OCI-LY3 (cell line): Measurements from ENCODE around the gene FURIN.

Experiments
- H2AFZ ChIP-seq: fragments of 200-600, 300-600 bp; shearing (Covaris generic); 2 replicates; pipeline ENCODE4 v1.6.0; 2014; ENCODE audit warnings: antibody characterized with exemption, low read depth, low read length
- H3K27ac ChIP-seq: fragments of 200-600, 300-600 bp; sonication (generic); 2 replicates; pipeline ENCODE4 v1.5.1; 2014; ENCODE audit warnings: mild to moderate bottlenecking, low read length, moderate library complexity, mixed read lengths
- H3K27me3 ChIP-seq: fragments of 200-600, 300-600 bp; sonication (generic); 2 replicates; pipeline ENCODE4 v1.6.1; 2014; ENCODE audit warnings: low read depth, low read length, mixed read lengths
- H3K36me3 ChIP-seq: fragments of 200-600, 300-600 bp; sonication (generic); replicated peaks from 2 replicates; pipeline ENCODE3; 2014; ENCODE audit warnings: low read depth, low read length, mixed read lengths
- H3K4me1 ChIP-seq: fragments of 300-600, 200-600 bp; sonication (generic); 2 replicates; pipeline ENCODE4 v1.6.1; 2014; ENCODE audit warnings: low read length, mixed read lengths
- H3K4me2 ChIP-seq: fragments of 200-600, 300-600 bp; sonication (generic); 2 replicates; pipeline ENCODE4 v1.6.1; 2014; ENCODE audit warnings: low read length, mixed read lengths
- H3K4me3 ChIP-seq: fragments of 300-600, 200-600 bp; sonication (generic); 2 replicates; pipeline ENCODE4 v1.5.1; 2014; ENCODE audit warnings: antibody characterized with exemption, mild to moderate bottlenecking, low read length, moderate library complexity
- H3K79me2 ChIP-seq: fragments of 300-600, 200-600 bp; shearing (Covaris generic); 2 replicates; pipeline ENCODE4 v1.6.1; 2014; ENCODE audit warnings: mild to moderate bottlenecking, low read length, mixed read lengths
- H3K9ac ChIP-seq: fragments of 300-600, 200-600 bp; shearing (Covaris generic); 2 replicates; pipeline ENCODE4 v1.6.0; 2014; ENCODE audit warnings: mild to moderate bottlenecking, low read length, moderate library complexity
- H3K9me3 ChIP-seq: fragments of 200-600, 300-600 bp; shearing (Covaris generic); 2 replicates; pipeline ENCODE4 v1.6.1; 2014; ENCODE audit warnings: low read length, mixed read lengths; ENCODE audit not compliant: insufficient read depth
- H4K20me1 ChIP-seq: fragments of 200-600, 300-600 bp; sonication (generic); 2 replicates; pipeline ENCODE4 v1.6.1; 2016; ENCODE audit warnings: low read length, mixed read lengths; ENCODE audit not compliant: insufficient read depth
- EZH2phosphoT487 ChIP-seq: fragments of 200-600 bp; shearing (Covaris generic); IDR thresholded peaks from 2 replicates; pipeline ENCODE4 v1.6.1; 2018; ENCODE audit warnings: antibody characterized with exemption, mixed run types, low read depth
- TF ChIP-seq, protein P1 (sequence below): fragments of 200-600, 300-600 bp; sonication (generic); IDR thresholded peaks from 2 replicates; pipeline ENCODE4 v1.5.1; 2014; ENCODE audit warnings: antibody characterized with exemption, low read length, low read depth

The FURIN gene

DNA sequence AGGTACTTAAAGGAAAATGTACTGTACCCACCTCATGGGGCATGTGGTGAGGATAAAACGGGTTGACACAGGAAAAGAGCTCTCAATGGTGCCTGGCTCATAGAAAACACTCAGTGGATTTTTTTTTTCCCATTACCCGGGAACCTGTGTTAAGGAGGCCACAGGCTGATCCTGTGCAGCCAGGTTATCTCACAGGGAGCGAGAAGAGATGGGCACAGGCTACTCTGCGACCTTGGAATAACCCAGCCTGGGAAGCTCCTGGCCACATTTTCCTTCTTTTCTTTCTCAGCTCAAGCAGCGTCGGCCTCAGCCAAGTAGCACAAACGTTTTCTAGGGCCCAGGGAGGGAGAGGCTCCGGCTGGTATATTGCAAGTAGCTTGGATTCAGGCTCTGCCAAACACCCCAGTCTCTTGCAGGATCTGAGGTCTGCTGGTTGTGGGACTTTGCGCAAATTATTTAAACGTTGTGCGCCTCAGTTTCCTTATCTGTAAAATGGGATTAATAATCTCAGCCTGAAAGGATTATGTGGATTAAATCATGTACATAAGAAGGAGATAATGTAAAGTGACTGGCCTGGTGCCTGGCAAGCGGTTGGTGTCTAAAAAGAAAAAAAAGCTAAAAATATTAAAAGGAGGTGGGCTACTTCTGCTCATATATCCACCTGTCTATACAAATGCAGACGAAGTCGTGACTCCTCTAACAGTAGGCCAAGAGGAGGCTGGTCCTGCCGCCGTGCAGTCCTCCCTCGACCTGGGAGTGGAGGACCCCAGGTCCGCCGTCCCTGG is 2.2 kb downstream of the FURIN start:
- no peaks in the 10 kb centered on the region for H3K9me3 ChIP-seq
- H3K9ac ChIP-seq: peak overlapping the region; percentile 70
- H3K79me2 ChIP-seq: peaks cover 16% of the 10 kb centered on the region
- no peak overlapping the region for H3K27ac ChIP-seq
- H3K36me3 ChIP-seq: no peaks in the 10 kb centered on the region
- TF ChIP-seq EZH2phosphoT487: no peak
- H2AFZ ChIP-seq: peak overlapping the region; percentile 13; the same call in 1 of the 2 replicates
- peak overlapping the region; percentile 98 for H3K4me2 ChIP-seq
- no peaks in the 10 kb centered on the region for H4K20me1 ChIP-seq
- H3K4me1 ChIP-seq: peaks cover 29% of the 10 kb centered on the region
- peak overlapping the region; percentile 81 for H3K4me3 ChIP-seq
- peaks cover 18% of the 10 kb centered on the region for H3K27me3 ChIP-seq

DNA sequence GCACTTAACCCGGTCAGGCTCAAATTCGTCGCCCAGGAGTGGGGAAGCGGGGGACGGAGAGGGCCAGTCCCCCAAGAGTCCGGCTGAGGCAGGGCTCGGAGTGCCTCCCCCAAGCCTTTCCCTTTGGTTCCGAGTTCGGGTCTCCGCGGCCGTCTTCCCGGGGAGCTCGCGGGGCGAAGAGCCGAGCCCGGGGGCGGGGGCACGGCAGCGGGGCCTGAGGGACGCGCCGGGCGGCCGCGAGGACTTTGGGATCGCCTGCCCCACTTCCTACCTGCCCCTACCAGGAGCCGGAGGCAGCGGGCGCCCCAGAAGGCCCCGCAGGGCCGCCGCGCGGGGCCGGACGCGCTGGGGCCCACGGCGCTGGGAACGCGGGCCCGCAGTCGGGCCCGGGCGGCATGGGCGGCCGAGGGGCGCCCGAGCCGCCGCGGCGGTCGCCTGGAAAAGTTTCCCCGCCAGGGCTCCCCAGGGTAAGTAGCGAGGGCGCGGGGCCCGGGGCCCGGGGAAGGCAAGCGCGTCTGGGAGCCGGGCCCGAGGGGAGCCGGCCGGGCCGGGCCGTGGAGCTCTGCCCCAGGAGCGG is 2.8 kb downstream of the FURIN start:
- peaks cover 29% of the 10 kb centered on the region for H3K4me1 ChIP-seq
- no peaks in the 10 kb centered on the region for H4K20me1 ChIP-seq

DNA sequence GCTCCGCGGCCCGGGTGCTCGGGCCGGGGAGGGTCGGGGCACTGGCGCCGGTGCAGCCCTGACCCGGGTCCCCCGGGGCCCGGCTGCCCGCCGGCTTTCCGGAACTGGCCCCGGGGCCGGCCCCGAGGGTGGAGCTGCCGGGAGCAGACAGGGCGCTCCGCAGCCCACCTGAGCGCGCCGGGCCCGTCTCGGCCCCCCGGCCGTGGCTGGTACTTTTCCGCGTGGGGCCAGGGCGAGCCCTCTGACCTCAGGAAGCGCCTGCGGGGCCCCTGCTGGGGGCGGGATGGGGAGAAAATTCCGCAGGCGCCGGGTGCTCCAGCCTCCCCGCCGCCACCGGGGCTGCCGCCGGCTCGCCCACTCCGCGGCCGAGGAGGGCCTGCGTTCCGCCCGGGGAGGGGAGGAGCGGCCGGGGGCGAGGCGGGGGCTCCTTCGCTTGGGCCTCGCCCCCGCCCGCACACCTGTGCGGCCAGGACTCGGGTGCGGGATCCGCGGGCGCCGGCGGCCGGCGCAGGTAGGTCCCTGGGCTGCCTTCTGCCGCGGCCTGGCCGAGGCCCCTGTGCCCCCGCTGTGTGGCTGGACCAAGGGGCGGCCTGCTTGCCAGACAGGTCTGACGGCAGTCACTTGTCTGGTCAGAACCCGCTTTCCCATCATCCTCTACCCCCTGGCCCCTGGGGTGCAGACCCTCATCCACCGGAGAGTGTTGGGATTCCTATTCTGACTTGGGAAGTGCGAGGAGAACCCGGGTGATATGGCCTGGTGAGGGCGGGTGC is 3.5 kb downstream of the FURIN start:
- H3K27me3 ChIP-seq: peaks cover 6% of the 10 kb centered on the region; the same call in 1 of the 2 replicates
- no peaks in the 10 kb centered on the region for H4K20me1 ChIP-seq
- no peak for TF ChIP-seq EZH2phosphoT487
- TF ChIP-seq, protein P1, sequence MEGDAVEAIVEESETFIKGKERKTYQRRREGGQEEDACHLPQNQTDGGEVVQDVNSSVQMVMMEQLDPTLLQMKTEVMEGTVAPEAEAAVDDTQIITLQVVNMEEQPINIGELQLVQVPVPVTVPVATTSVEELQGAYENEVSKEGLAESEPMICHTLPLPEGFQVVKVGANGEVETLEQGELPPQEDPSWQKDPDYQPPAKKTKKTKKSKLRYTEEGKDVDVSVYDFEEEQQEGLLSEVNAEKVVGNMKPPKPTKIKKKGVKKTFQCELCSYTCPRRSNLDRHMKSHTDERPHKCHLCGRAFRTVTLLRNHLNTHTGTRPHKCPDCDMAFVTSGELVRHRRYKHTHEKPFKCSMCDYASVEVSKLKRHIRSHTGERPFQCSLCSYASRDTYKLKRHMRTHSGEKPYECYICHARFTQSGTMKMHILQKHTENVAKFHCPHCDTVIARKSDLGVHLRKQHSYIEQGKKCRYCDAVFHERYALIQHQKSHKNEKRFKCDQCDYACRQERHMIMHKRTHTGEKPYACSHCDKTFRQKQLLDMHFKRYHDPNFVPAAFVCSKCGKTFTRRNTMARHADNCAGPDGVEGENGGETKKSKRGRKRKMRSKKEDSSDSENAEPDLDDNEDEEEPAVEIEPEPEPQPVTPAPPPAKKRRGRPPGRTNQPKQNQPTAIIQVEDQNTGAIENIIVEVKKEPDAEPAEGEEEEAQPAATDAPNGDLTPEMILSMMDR: no peak
- H3K9me3 ChIP-seq: no peaks in the 10 kb centered on the region
- peaks cover 29% of the 10 kb centered on the region for H3K4me1 ChIP-seq
- no peaks in the 10 kb centered on the region for H3K36me3 ChIP-seq
- H3K79me2 ChIP-seq: peaks cover 16% of the 10 kb centered on the region
- peak overlapping the region; percentile 45; the same call in 1 of the 2 replicates for H2AFZ ChIP-seq
- H3K27ac ChIP-seq: no peak overlapping the region
- peak overlapping the region; percentile 70 for H3K9ac ChIP-seq
- peak overlapping the region; percentile 98 for H3K4me2 ChIP-seq
- peak overlapping the region; percentile 81 for H3K4me3 ChIP-seq

More for the DNA sequence above, 2.8 kb downstream of the FURIN start:
- Histone ChIP-seq H3K4me3 (peak overlapping the region; percentile 81), H3K79me2 (peaks cover 16% of the 10 kb centered on the region), H3K9me3 (no peaks in the 10 kb centered on the region), H3K27me3 (peaks cover 13% of the 10 kb centered on the region), H3K36me3 (no peaks in the 10 kb centered on the region), H3K4me2 (peak overlapping the region; percentile 98), H3K9ac (peak overlapping the region; percentile 70), H2AFZ (peak overlapping the region; percentile 13; the same call in 1 of the 2 replicates), H3K27ac (peak overlapping the region; percentile 5; the same call in 1 of the 2 replicates)
- TF ChIP-seq, protein P1: no peak
- no peak for TF ChIP-seq EZH2phosphoT487

DNA sequence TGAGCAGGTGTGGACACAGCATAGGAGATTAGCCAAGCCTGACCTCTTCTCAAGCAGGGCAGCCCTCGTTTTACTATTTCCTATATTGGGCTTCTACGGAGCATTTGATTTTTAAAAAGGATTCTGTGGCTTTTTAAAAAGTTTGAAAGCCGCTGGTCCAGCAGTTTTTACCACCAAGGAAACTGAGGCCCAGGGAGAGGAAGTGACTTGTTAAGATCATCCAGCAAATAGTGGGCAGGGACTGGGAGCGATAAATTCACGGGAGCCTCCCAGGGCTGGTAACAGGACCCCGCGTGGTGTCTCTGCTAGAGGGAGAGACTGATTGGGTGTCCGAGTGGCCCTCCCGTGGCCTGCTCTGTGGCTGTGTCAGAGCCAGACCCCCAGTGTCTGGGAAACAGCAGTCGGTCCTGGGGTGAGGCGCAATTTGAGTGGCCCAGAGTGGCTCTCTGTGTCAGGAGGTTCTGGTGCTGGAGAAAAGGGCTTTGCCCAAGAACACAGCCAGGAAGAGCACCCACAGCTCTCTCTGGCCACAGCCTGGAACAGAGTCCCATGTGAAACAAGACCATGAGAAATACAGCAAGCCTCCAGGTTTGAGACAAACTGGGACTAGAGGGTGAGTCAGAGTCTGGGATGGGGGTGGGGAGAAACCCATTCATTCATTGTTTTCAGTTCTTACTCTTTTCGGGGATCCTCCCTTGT is 4.2 kb downstream of the FURIN start:
- no peaks in the 10 kb centered on the region for H3K9me3 ChIP-seq
- H3K9ac ChIP-seq: peak overlapping the region; percentile 70
- H3K4me3 ChIP-seq: peak overlapping the region; percentile 81
- peak overlapping the region; percentile 45; the same call in 1 of the 2 replicates for H2AFZ ChIP-seq
- peak overlapping the region; percentile 98 for H3K4me2 ChIP-seq
- no peaks in the 10 kb centered on the region for H3K27me3 ChIP-seq
- H3K4me1 ChIP-seq: peaks cover 29% of the 10 kb centered on the region
- TF ChIP-seq EZH2phosphoT487: no peak
- TF ChIP-seq, protein P1: no peak
- H3K27ac ChIP-seq: no peak overlapping the region
- H3K79me2 ChIP-seq: peaks cover 16% of the 10 kb centered on the region
- no peaks in the 10 kb centered on the region for H3K36me3 ChIP-seq
- no peaks in the 10 kb centered on the region for H4K20me1 ChIP-seq
